ENCODE data around the gene TRMT6. TPM values are rescaled to one million over a fixed set of nuclear protein-coding genes. Genes with fewer than 3 reads are reported as not detected.
A peak's percentile ranks its signal among the peaks of the same experiment; 100 is the strongest.

The TRMT6 gene
- total RNA-seq, 4 donors from 2014 or later, result 6.6 to 9.0 (median 8.8) TPM

- no peak overlapping the region for H3K4me3 ChIP-seq (replicated peaks in 1 of 3)
- TF ChIP-seq, protein P1, sequence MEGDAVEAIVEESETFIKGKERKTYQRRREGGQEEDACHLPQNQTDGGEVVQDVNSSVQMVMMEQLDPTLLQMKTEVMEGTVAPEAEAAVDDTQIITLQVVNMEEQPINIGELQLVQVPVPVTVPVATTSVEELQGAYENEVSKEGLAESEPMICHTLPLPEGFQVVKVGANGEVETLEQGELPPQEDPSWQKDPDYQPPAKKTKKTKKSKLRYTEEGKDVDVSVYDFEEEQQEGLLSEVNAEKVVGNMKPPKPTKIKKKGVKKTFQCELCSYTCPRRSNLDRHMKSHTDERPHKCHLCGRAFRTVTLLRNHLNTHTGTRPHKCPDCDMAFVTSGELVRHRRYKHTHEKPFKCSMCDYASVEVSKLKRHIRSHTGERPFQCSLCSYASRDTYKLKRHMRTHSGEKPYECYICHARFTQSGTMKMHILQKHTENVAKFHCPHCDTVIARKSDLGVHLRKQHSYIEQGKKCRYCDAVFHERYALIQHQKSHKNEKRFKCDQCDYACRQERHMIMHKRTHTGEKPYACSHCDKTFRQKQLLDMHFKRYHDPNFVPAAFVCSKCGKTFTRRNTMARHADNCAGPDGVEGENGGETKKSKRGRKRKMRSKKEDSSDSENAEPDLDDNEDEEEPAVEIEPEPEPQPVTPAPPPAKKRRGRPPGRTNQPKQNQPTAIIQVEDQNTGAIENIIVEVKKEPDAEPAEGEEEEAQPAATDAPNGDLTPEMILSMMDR (IDR thresholded peaks at IDR 0.05), result no peak
- no peak for TF ChIP-seq POLR2A (IDR thresholded peaks at IDR 0.05)
- intact Hi-C loops (cut with DNase I), result no loop called here
- H3K27me3 ChIP-seq, result no peaks in the 10 kb centered on the region
- peaks cover 0 to 6% of the 10 kb centered on the region in 2 donors for H3K36me3 ChIP-seq
- H3K9me3 ChIP-seq, result no peaks in the 10 kb centered on the region
- no peaks in the 10 kb centered on the region for H3K4me1 ChIP-seq
- no peak overlapping the region for H3K27ac ChIP-seq
- no peak for DNase-seq
- WGBS, 2 donors, result 97 to 98% methylated on average over 3 of the region's 3 CpGs
Measured at GRCh38 chr20:5968462-5968861, 18.1 kb upstream of the TRMT6 start.

DNA sequence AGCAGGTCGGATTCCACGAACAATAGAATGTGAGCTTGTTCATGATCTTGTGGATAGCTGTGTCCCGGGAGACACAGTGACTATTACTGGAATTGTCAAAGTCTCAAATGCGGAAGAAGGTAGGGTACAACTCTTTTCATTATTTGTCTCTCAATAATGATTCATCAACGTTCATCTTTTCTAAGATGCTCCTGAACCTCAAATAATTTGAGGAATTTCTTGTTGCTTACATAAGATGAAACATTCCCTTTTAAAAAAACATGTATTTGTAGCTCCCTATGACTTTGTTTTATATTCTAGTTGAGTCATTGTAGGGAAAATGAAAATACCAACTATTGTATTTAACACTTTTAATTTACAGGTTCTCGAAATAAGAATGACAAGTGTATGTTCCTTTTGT lies 17.1 kb upstream of the TRMT6 start:
- no peaks in the 10 kb centered on the region for H3K4me1 ChIP-seq
- no peaks in the 10 kb centered on the region for H3K9me3 ChIP-seq
- intact Hi-C loops (cut with DNase I), result no loop called here
- DNase-seq, result no peak
- H3K27me3 ChIP-seq, result no peaks in the 10 kb centered on the region
- no peak overlapping the region for H3K27ac ChIP-seq
- no peak overlapping the region for H3K4me3 ChIP-seq (replicated peaks in 1 of 3)
- TF ChIP-seq POLR2A (IDR thresholded peaks at IDR 0.05), result no peak
- TF ChIP-seq, protein P1 (IDR thresholded peaks at IDR 0.05), result no peak
- H3K36me3 ChIP-seq, result peaks cover 0 to 6% of the 10 kb centered on the region in 2 donors
- WGBS, 2 donors, result 96 to 98% methylated on average over 6 of the region's 6 CpGs

- Histone ChIP-seq H3K27me3 (no peaks in the 10 kb centered on the region), H3K36me3 (peaks cover 6 to 10% of the 10 kb centered on the region in 2 donors), H3K4me1 (peaks cover 12 to 14% of the 10 kb centered on the region in 2 donors), H3K9me3 (no peaks in the 10 kb centered on the region), H3K4me3 (replicated peaks in 1 of 3) (peak overlapping the region; percentile 34 to 85 (median 58)), H3K27ac (peak overlapping the region in 2 of 3 donors; percentile 7 to 52)
- intact Hi-C loops (cut with DNase I), result loop anchor here (10.0 kb wide), 1 partner anchor 125 kb away; no protein-coding TSS in a partner anchor
- no peak for TF ChIP-seq POLR2A (IDR thresholded peaks at IDR 0.05)
- TF ChIP-seq, protein P1 (IDR thresholded peaks at IDR 0.05), result no peak
- DNase-seq, result no peak
- 0 to 1% methylated on average over 11 of the region's 11 CpGs for WGBS, 2 donors
Measured at GRCh38 chr20:5949943-5950270, 426 bp downstream of the TRMT6 start.

- peaks cover 14 to 26% of the 10 kb centered on the region in 2 donors for H3K36me3 ChIP-seq
- H3K27ac ChIP-seq, result no peak overlapping the region
- TF ChIP-seq, protein P1 (IDR thresholded peaks at IDR 0.05), result no peak
- TF ChIP-seq POLR2A (IDR thresholded peaks at IDR 0.05), result no peak
- no peak overlapping the region for H3K4me3 ChIP-seq (replicated peaks in 1 of 3)
- H3K9me3 ChIP-seq, result no peaks in the 10 kb centered on the region
- DNase-seq, result no peak
- peaks cover 12 to 14% of the 10 kb centered on the region in 2 donors for H3K4me1 ChIP-seq
- WGBS, 2 donors, result 88 to 93% methylated on average over 6 of the region's 6 CpGs
- intact Hi-C loops (cut with DNase I), result loop anchor here (10.0 kb wide), 1 partner anchor 128 kb away; no protein-coding TSS in a partner anchor
- H3K27me3 ChIP-seq, result no peaks in the 10 kb centered on the region
Measured at GRCh38 chr20:5947276-5947675, 3.1 kb downstream of the TRMT6 start.

- no peak for DNase-seq
- H3K9me3 ChIP-seq, result no peaks in the 10 kb centered on the region
- peaks cover 8 to 9% of the 10 kb centered on the region in 2 donors for H3K4me1 ChIP-seq
- H3K36me3 ChIP-seq, result peaks cover 20 to 40% of the 10 kb centered on the region in 2 donors
- H3K27ac ChIP-seq, result no peak overlapping the region
- intact Hi-C loops (cut with DNase I), result loop anchor here (10.0 kb wide), 1 partner anchor 129 kb away; no protein-coding TSS in a partner anchor
- TF ChIP-seq POLR2A (IDR thresholded peaks at IDR 0.05), result no peak
- TF ChIP-seq, protein P1 (IDR thresholded peaks at IDR 0.05), result no peak
- H3K4me3 ChIP-seq (replicated peaks in 1 of 3), result no peak overlapping the region
- H3K27me3 ChIP-seq, result no peaks in the 10 kb centered on the region
- 92 to 94% methylated on average over 3 of the region's 3 CpGs for WGBS, 2 donors
Measured at GRCh38 chr20:5945963-5946362, 4.4 kb downstream of the TRMT6 start.

Data from thyroid gland (tissue), 4 donors.